ENCODE data around the gene CRMP1.

- TF ChIP-seq CTCF (IDR thresholded peaks at IDR 0.05) (no peak), POLR2A (IDR thresholded peaks at IDR 0.05) (no peak)
Observed at GRCh38 chr4:5882947-5883346, 9.9 kb downstream of the CRMP1 start.
